HepG2 (cell line): Measurements from ENCODE around the gene HOXD3. TPM values are rescaled to one million over a fixed set of nuclear protein-coding genes. Genes with fewer than 3 reads are reported as not detected.

Source experiments
- ATAC-seq: fragments of 200-7000 bp; cut with Tn5 transposase; 3 replicates; pipeline ENCODE4 v1.9.1; 2020; ENCODE audit warnings: mild to moderate bottlenecking, moderate library complexity
- BruUV-seq: library from RNA; stranded (reverse); fragments of 400-500 nt; replicated peaks from 2 replicates; lab custom pipeline; 2021; lab: Mats Ljungman, UMichigan
- CTCF ChIA-PET: fragments of 300-600 bp; formaldehyde crosslinking; extraction: SDS; loops from one replicate; lab custom pipeline; 2021; ENCODE audit warnings: low total read pairs, inconsistent platforms, low intra/inter-chr PET ratio; lab: Yijun Ruan, JAX
- POLR2A ChIA-PET: fragments of 350-600 bp; sonication (Branson Sonifier 250); formaldehyde crosslinking; loops from one replicate; lab custom pipeline; 2020; ENCODE audit warnings: antibody characterized with exemption, inconsistent platforms; lab: Yijun Ruan, JAX
- DNase-seq: peaks from one replicate; pipeline ENCODE4 v3.0.0-alpha.2; 2015; ENCODE audit warnings: low spot score
- FAIRE-seq: peaks from 3 replicates; lab custom pipeline; 2011; peaks lifted over from hg19 to GRCh38; lab: Jason Lieb, UNC
- H2AFZ ChIP-seq: one replicate; pipeline ENCODE4 v1.6.1; 2011; ENCODE audit warnings: low read length, inconsistent platforms
- H3K27ac ChIP-seq: fragments of 300-600 bp; 3 replicates; pipeline ENCODE4 v1.8.0; 2011; ENCODE audit warnings: mixed run types, mild to moderate bottlenecking, mixed read lengths, low read length, inconsistent platforms; ENCODE audit not compliant: insufficient read depth; ENCODE audit errors: extremely low read length
- H3K27me3 ChIP-seq, 2 experiments: fragments of 200-600 bp in 1 of 2; 2 replicates in 1 of 2; 3 replicates in 1 of 2; pipeline versions ENCODE4 v1.6.0 to v1.8.0; 2011; ENCODE audit warnings: low read length in 2 of 2, mild to moderate bottlenecking in 2 of 2, moderate library complexity in 2 of 2, inconsistent platforms in 1 of 2; ENCODE audit not compliant: insufficient read depth in 2 of 2, control insufficient read depth in 1 of 2
- H3K36me3 ChIP-seq, 2 experiments: fragments of 200-600 bp in 1 of 2; replicated peaks in 1 of 2; 2 replicates in 1 of 2; 3 replicates in 1 of 2; pipeline versions ENCODE4 v1.5.1 to v1.8.0; 2011; ENCODE audit warnings: low read length in 2 of 2, inconsistent platforms in 1 of 2; ENCODE audit not compliant: insufficient read depth in 2 of 2, control insufficient read depth in 1 of 2
- H3K4me1 ChIP-seq: 2 replicates; pipeline ENCODE4 v1.5.1; 2012; ENCODE audit warnings: low read length, inconsistent platforms; ENCODE audit not compliant: insufficient read depth
- H3K4me2 ChIP-seq: 2 replicates; pipeline ENCODE4 v1.6.0; 2011; ENCODE audit warnings: low read depth, low read length, inconsistent platforms
- H3K4me3 ChIP-seq, 3 experiments: fragments of 200-600 bp in 1 of 3; sonication (generic), shearing (Covaris generic) in 1 of 3; replicated peaks in 1 of 3; 2 replicates each; pipeline ENCODE4 v1.5.1; 2011 to 2016; ENCODE audit warnings: low read length in 3 of 3, inconsistent platforms in 2 of 3, low read depth in 2 of 3, mild to moderate bottlenecking in 2 of 3, control low read depth in 1 of 3, mixed read lengths in 1 of 3; ENCODE audit not compliant: insufficient read depth in 1 of 3
- H3K79me2 ChIP-seq: one replicate; pipeline ENCODE4 v1.6.1; 2011; ENCODE audit warnings: low read length, inconsistent platforms; ENCODE audit not compliant: insufficient read depth
- H3K9ac ChIP-seq: 2 replicates; pipeline ENCODE4 v1.6.0; 2011; ENCODE audit warnings: mild to moderate bottlenecking, low read depth, low read length, inconsistent platforms; ENCODE audit not compliant: insufficient read depth
- H3K9me3 ChIP-seq: 2 replicates; pipeline ENCODE4 v1.5.1; 2012; ENCODE audit warnings: mild to moderate bottlenecking, low read length
- H4K20me1 ChIP-seq: 2 replicates; pipeline ENCODE4 v1.6.0; 2011; ENCODE audit warnings: inconsistent platforms, mild to moderate bottlenecking, low read length, moderate library complexity; ENCODE audit not compliant: insufficient read depth
- ATF3 ChIP-seq: sonication (generic); formaldehyde crosslinking; IDR thresholded peaks from 2 replicates; pipeline ENCODE4 v1.4.0; 2020; ENCODE audit warnings: missing genetic modification reagents
- CEBPB ChIP-seq: IDR thresholded peaks from 2 replicates; pipeline ENCODE4 v1.6.1; 2011; ENCODE audit warnings: low read depth, low read length, improper control_type of control experiment, borderline replicate concordance
- CEBPG ChIP-seq: IDR thresholded peaks from 2 replicates; pipeline ENCODE4 v1.6.1; 2016
- GATAD2A ChIP-seq: IDR thresholded peaks from 2 replicates; pipeline ENCODE4 v1.6.1; 2016
- HIVEP1 ChIP-seq: sonication (generic); formaldehyde crosslinking; IDR thresholded peaks from 2 replicates; pipeline ENCODE4 v1.4.0; 2020; ENCODE audit warnings: mild to moderate bottlenecking, missing genetic modification reagents
- HNF4A ChIP-seq: sonication (generic); formaldehyde crosslinking; IDR thresholded peaks from 2 replicates; pipeline ENCODE4 v1.4.0; 2020; ENCODE audit warnings: missing genetic modification reagents
- HNF4G ChIP-seq, 2 experiments: sonication (generic) in 1 of 2; formaldehyde crosslinking in 1 of 2; IDR thresholded peaks; 2 replicates each; pipeline versions ENCODE4 v1.4.0 to v1.6.1; 2011 to 2020; ENCODE audit warnings: borderline replicate concordance in 2 of 2, low read depth in 2 of 2, mild to moderate bottlenecking in 2 of 2, low read length in 1 of 2, missing genetic modification reagents in 1 of 2, moderate library complexity in 1 of 2
- NCOR1 ChIP-seq: fragments of 200-600 bp; sonication (generic); IDR thresholded peaks from 2 replicates; pipeline ENCODE4 v1.7.0; 2017; ENCODE audit warnings: antibody characterized with exemption, low read length, borderline replicate concordance
- SMC3 ChIP-seq: IDR thresholded peaks from 2 replicates; pipeline ENCODE4 v1.6.1; 2011; ENCODE audit warnings: low read length, improper control_type of control experiment
- SP140L ChIP-seq: sonication (generic); formaldehyde crosslinking; IDR thresholded peaks from 2 replicates; pipeline ENCODE4 v1.4.0; 2020; ENCODE audit warnings: missing genetic modification reagents, borderline replicate concordance
- TRIM24 ChIP-seq: sonication (generic); formaldehyde crosslinking; IDR thresholded peaks from 2 replicates; pipeline ENCODE4 v1.8.0; 2022; ENCODE audit warnings: mild to moderate bottlenecking, missing genetic modification reagents
- ZNF562 ChIP-seq: sonication (generic); formaldehyde crosslinking; IDR thresholded peaks from 2 replicates; pipeline ENCODE4 v1.8.0; 2022; ENCODE audit warnings: missing genetic modification reagents, borderline replicate concordance
- ZNF737 ChIP-seq: sonication (generic); formaldehyde crosslinking; IDR thresholded peaks from 2 replicates; pipeline ENCODE4 v1.5.0; 2020; ENCODE audit warnings: missing genetic modification reagents, mild to moderate bottlenecking, borderline replicate concordance
- ZNF800 ChIP-seq: sonication (generic); formaldehyde crosslinking; IDR thresholded peaks from 2 replicates; pipeline ENCODE4 v1.4.0; 2020; ENCODE audit warnings: missing genetic modification reagents
- WGBS: methylation state at CpG from one replicate; pipeline ENCODE4 v1.1.6; 2017; ENCODE audit warnings: low lambda C conversion rate; 5-methylcytosine and 5-hydroxymethylcytosine counted together
- in situ Hi-C: cut with HindIII; loops from 2 replicates; pipeline ENCODE4 v1.10.0; 2017; ENCODE audit warnings: low pct_unique_long_range_greater_than_20kb; ENCODE audit not compliant: extremely low pct_ligation_motif_present
- intact Hi-C: fragments of 100-400 bp; cut with micrococcal nuclease; formaldehyde crosslinking; loops from one replicate; pipeline ENCODE4 v1.10.0; 2022; ENCODE audit not compliant: unreplicated experiment
- polyA plus RNA-seq, 8 experiments: library from polyadenylated mRNA; depleted of rRNA in 3 of 8; stranded (reverse) in 7 of 8; unstranded in 1 of 8; fragments of >200 nt; fragmentation: Illumina TruSeq in 4 of 8; extraction: Trizol in 4 of 8; gene quantifications; 2 replicates each; pipeline versions ENCODE4 v1.2.1 to v1.2.3, GENCODE V29; 2011 to 2016; ENCODE audit warnings: low read depth in 4 of 8, missing spikeins in 1 of 8, mixed read lengths in 1 of 8; ENCODE audit not compliant: insufficient read depth in 1 of 8
- total RNA-seq, 5 experiments: library from RNA; depleted of rRNA; stranded (reverse); fragments of >200 nt; fragmentation: Illumina TruSeq; extraction: Trizol; gene quantifications; 2 replicates each; pipeline ENCODE4 v1.2.3, GENCODE V29; 2016; ENCODE audit warnings: low read depth in 1 of 5

HOXD3 gene
- total and polyA plus RNA-seq, 2 of the 13 experiments (the other 11 are each of a cell fraction or from before 2014, with no cell fraction given), result 0.05 to 0.09 TPM

GRCh38 chr2:176137906-176138305, 19.2 kb upstream of the HOXD3 start:
- no peak overlapping the region for H3K27ac ChIP-seq
- WGBS, result 37% methylated on average over 8 of the region's 8 CpGs
- intact Hi-C loops, result no loop called here
- CTCF ChIA-PET, result no interaction called here
- peaks cover 11% of the 10 kb centered on the region for H3K4me1 ChIP-seq
- ATAC-seq, result no peak
- FAIRE-seq, result peak; percentile 49
- 0 out of 2 replicates have a peak, but pooled peaks have one; percentile 38 for TF ChIP-seq TRIM24
- TF ChIP-seq HNF4G (IDR thresholded peaks at IDR 0.05; ENCODE audit: borderline replicate concordance, low read depth, low read length), result peak; percentile 81
- no peak for TF ChIP-seq HNF4G (CRISPR knock-in tag; IDR thresholded peaks at IDR 0.05; ENCODE audit: borderline replicate concordance, low read depth)
- peak; percentile 82 for TF ChIP-seq CEBPG
- no peak for TF ChIP-seq ATF3
- TF ChIP-seq HNF4A, result peak; percentile 88
- TF ChIP-seq NCOR1, result peak; percentile 78; the same call in 1 of the 2 replicates
- TF ChIP-seq SMC3, result peak; percentile 14; the same call in 1 of the 2 replicates
- TF ChIP-seq GATAD2A (CRISPR knock-in tag), result 0 out of 2 replicates have a peak, but pooled peaks have one; percentile 30
- TF ChIP-seq ZNF800 (CRISPR knock-in tag), result peak; percentile 78; the same call in 1 of the 2 replicates
- TF ChIP-seq CEBPB, result peak; percentile 96
- TF ChIP-seq SP140L (CRISPR knock-in tag), result 0 out of 2 replicates have a peak, but pooled peaks have one; percentile 38
- no peak for TF ChIP-seq HIVEP1
- TF ChIP-seq ZNF562, result no peak
- no peak for TF ChIP-seq ZNF737 (CRISPR knock-in tag)
- TF ChIP-seq, all 625 proteins: peak for 10
- Histone ChIP-seq H3K79me2 (no peaks in the 10 kb centered on the region), H4K20me1 (no peaks in the 10 kb centered on the region), H3K36me3 (no peaks in the 10 kb centered on the region), H3K4me2 (no peak overlapping the region), H3K9ac (no peak overlapping the region), H3K4me3 (no peak overlapping the region), H3K27me3 (peaks cover 9 to 91% of the 10 kb centered on the region in 2 experiments; a peak in 4 of 5 replicates), H3K9me3 (no peaks in the 10 kb centered on the region), H2AFZ (no peak overlapping the region)
- peak; percentile 33 for DNase-seq
- POLR2A ChIA-PET, result no interaction called here
- no TSS peak for BruUV-seq
- in situ Hi-C loops, result no loop called here
